Adipocyte (in vitro differentiated cells): ENCODE data around the gene RIPK1.
"Not testable (repeated sequence)": the region's sequence is repeated elsewhere in the genome, so short reads cannot be mapped to it uniquely, and the experiment has no call there.

Source experiments
- DNase-seq: peaks from one replicate; pipeline ENCODE4 v3.0.0-alpha.2; 2015; ENCODE audit warnings: low read depth
- H3K27me3 ChIP-seq: replicated peaks from 2 replicates; pipeline ENCODE4 v1.7.0; 2013; ENCODE audit warnings: mild to moderate bottlenecking, low read length, moderate library complexity; ENCODE audit not compliant: control insufficient read depth, insufficient read depth
- H3K36me3 ChIP-seq: 2 replicates; pipeline ENCODE4 v1.7.0; 2013; ENCODE audit warnings: low read length, mild to moderate bottlenecking, moderate library complexity; ENCODE audit not compliant: control insufficient read depth, insufficient read depth, severe bottlenecking
- H3K4me1 ChIP-seq: 2 replicates; pipeline ENCODE4 v1.7.0; 2013; ENCODE audit warnings: mild to moderate bottlenecking, low read length, moderate library complexity; ENCODE audit not compliant: control insufficient read depth, insufficient read depth
- H3K4me3 ChIP-seq: 2 replicates; pipeline ENCODE4 v1.7.0; 2013; ENCODE audit warnings: mild to moderate bottlenecking, low read length, moderate library complexity
- H3K9ac ChIP-seq: 2 replicates; pipeline ENCODE4 v1.7.0; 2013; ENCODE audit warnings: mild to moderate bottlenecking, low read length, moderate library complexity
- H3K9me3 ChIP-seq: 2 replicates; pipeline ENCODE4 v1.7.0; 2013; ENCODE audit warnings: mild to moderate bottlenecking, low read length, moderate library complexity; ENCODE audit not compliant: control insufficient read depth

RIPK1 gene

DNA sequence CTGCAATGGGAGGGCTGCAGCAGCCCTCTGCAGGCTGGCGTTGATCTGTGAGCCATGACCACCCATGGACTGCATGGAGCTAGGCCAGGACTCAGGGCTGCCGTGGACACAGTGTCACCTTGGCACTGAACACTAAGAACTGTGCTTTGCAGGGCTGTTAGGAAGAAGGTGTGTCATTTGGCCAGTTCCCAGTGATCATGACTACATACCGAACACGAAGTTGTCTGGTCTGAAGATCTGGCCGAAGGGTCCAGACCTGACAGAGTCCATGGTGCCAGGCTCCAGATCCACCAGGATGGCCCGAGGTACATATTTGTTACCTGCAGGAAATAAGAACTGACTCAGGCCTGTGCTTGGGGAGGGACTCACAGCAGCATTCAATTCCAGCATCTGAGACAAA, 87.1 kb downstream of the RIPK1 start:
- peaks cover 14% of the 10 kb centered on the region for H3K4me1 ChIP-seq
- not testable (repeated sequence) for H3K9me3 ChIP-seq, H3K9ac ChIP-seq, DNase-seq, H3K27me3 ChIP-seq
- H3K36me3 ChIP-seq: peaks cover 32% of the 10 kb centered on the region
- peak overlapping the region; percentile 91 for H3K4me3 ChIP-seq

DNA sequence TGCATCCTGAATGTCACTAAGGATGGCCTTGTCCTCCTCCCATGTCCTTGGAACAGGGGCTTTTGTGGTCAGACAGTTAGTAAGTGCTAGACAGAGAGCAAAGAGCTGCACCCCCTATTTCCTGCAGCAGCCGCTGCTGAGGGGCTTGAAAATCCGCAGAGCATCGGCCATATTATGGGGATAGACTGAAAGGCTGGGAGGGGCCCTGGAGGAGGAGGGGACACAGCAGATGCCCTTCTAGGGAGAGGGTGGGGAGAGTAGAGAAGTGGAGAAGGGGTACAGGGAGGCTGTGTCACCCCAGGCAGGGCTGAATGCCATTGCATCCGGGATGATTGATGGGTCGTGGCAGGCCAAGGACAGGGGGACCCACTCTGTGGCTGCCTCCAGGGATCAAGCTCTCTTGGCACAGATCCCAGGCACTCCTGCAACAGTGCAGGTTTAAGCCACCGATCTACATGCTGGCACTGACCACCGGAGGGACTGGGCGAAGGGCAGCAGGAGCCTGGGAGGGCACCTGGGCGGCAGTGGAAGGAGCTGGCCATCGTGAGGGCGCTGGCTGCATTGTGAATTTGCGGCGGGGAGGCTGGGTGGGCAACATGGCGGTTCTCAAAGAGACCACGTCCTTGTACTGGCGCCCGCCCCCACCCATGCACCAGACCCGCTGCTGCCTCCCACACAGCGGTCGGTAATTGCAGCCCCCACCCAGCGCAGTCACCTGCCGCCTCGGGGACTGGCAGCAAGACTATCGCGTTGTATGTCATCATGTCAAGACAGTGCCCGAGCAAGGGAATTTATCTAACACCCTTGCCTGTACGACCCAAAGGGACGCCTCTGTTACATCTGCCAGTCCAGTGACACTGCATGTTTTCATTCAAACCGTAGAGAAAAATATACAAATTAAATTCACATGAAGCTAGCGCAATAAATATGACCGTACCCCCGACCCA, 88.2 kb downstream of the RIPK1 start:
- Histone ChIP-seq H3K4me3 (peak overlapping the region; percentile 91), H3K4me1 (peaks cover 14% of the 10 kb centered on the region), H3K9ac (peak overlapping the region; percentile 92), H3K36me3 (peaks cover 30% of the 10 kb centered on the region)
- H3K27me3 ChIP-seq, H3K9me3 ChIP-seq: not testable (repeated sequence)
- peak; percentile 52 for DNase-seq

DNA sequence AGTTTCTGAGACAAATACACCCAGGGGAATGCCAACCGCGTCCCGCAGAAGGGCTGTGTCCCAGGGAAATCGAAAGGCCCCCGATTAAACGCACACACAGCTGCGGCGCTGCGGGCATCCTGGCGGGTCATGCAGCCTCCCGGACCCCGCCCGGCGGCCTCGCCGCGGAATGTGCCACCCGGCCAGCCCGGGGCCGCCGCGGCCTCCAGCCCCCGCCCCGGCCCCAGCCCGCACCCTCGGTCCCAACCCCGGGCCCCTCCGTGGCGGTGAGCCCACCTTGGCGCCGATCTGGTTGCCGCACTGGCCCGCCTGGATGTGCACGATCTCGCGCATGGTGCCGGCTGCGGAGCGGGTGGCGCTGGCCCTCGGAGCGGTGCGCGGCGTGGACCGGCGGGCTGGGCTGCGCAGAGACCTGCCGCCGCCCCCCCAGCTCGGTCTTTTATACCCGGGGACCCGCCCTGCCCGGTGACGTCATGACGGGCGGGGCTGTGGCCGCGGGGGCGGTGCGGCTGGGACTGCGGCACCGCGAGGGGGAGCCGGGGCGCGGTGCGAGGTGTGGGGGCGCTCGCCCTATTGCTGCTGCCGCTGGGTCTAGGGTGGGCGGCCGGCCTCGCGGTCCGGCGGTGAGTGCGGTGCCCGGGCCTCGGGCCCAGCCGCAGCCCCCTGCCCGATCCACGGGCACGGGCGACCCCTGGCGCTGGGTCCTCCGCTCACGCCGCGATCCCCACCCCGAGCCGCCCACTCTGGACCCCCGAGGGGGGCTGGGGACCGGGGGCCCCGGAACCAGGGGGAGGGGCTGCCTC, 89.0 kb downstream of the RIPK1 start, which contains the start of gene TUBB2A:
Gene TUBB2A (minus strand): TSS at position 414 of the 803 bp plus-strand sequence. CDS start 81 bp downstream, at position 333.
- Histone ChIP-seq H3K9ac (peak within 1 kb of the TSS; percentile 92), H3K4me3 (peak within 1 kb of the TSS; percentile 91), H3K9me3 (no peaks in the 10 kb centered on the region), H3K4me1 (peaks cover 14% of the 10 kb centered on the region), H3K36me3 (peaks cover 27% of the 10 kb centered on the region), H3K27me3 (no peaks in the 10 kb centered on the region)
- peak; percentile 95 for DNase-seq

DNA sequence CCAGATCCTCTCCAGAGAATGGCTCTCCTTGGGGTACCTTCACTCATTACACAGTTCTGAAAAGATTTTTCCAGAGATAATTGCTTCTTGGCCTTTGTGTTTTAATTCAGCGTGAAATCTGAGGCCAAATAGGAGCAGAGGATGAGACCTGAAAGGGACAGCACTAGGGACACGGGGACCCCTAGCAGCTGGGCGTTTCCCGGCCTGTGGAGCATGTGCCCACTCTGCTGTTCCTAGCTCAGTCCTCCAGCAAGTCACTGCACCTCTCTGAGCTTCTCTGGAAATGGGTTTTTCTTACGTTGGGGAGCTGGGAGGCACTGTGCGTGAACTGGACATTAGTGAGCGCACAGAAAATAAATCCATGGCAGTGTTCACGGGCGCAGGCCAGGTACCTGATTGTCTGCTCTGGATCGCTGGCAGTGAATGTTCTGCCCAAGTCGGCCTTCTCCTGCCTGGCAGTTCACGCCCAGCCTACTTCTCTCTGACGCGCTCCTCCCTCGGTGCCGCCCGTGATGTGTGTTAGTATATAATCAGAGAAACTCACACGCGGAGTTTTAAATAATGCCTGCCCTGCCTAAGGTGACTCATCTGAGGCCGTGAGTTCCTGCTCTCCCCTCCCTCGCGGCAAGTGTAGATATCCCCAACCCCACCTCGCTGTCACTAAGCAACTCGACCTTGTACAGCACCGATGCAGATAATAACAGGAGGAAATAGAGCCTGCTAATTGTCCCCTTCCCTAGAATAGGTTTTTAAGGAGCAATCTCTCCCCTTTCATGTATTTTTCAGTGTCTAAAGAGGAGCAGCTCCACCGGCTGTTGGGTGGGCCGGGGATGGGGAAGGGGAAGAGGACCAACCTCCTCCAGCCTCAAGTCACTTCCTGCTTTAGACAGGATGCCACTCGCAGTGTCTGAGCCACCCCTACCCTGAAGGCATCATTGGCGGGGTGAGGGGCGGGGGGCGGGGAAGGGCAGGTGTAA, 91.8 kb downstream of the RIPK1 start:
- no peak for DNase-seq
- Histone ChIP-seq H3K36me3 (peaks cover 8% of the 10 kb centered on the region), H3K9me3 (no peaks in the 10 kb centered on the region), H3K4me3 (no peak overlapping the region), H3K4me1 (peaks cover 19% of the 10 kb centered on the region), H3K27me3 (no peaks in the 10 kb centered on the region), H3K9ac (no peak overlapping the region)

DNA sequence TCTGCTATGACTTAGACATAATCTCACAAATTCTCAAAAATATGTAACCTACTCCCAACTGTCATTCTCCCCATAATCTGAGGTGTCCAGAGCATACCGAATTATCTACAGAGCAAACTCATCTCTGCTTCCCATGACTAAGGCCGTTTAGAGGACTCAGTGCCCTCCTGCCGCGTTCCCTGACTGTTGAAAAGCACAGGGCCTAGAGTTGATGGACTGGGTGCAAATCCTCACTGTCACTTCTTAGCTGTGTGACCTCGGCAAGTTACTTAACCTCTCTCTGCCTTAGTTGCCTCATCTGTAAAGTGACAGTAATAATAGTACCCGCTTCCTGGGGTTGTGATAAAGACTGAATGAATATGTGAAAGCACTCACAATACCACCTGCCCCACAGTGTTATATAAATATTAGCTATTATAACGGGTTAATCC, 93.8 kb downstream of the RIPK1 start:
- H3K36me3 ChIP-seq: no peaks in the 10 kb centered on the region
- H3K9ac ChIP-seq: peak overlapping the region; percentile 88
- H3K27me3 ChIP-seq: no peaks in the 10 kb centered on the region
- peak; percentile 28 for DNase-seq
- peak overlapping the region; percentile 84 for H3K4me3 ChIP-seq
- H3K9me3 ChIP-seq: no peaks in the 10 kb centered on the region
- H3K4me1 ChIP-seq: peaks cover 26% of the 10 kb centered on the region

DNA sequence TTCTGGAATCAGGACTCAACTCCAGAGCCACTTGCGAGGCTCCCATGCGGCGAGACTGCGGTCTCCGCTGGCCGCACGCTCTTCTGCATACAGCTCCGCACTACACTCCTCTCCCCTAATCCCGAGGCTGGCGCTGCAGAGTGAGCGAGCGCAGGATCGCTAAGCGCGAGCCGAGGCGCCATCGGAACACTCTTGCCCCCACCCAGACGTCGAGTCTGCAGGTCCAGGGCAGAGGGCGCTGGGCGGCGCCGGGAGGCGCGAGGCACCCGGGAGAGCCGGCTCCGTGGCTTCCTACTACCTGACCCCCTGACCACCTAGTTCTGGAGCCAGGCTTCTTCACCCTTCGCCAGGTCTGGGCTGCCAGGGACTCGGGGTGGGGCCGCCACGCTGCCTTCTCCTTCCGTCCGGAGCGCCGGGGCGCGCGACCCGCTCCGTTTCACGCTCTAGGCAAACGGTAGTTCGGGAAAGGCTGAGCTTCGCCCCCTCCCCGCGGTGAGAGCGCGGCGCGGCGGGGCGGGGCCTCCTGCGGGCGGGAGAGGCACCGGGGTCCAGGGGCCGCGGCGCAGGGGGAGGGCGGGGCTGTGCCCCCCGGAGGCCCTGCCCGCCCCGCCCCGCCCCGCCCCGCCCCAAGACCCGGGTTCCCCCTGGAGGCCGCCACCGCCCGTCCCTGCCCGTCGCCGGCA, 94.4 kb downstream of the RIPK1 start:
- DNase-seq: peak; percentile 88
- peak overlapping the region; percentile 84 for H3K4me3 ChIP-seq
- H3K4me1 ChIP-seq: peaks cover 26% of the 10 kb centered on the region

DNA sequence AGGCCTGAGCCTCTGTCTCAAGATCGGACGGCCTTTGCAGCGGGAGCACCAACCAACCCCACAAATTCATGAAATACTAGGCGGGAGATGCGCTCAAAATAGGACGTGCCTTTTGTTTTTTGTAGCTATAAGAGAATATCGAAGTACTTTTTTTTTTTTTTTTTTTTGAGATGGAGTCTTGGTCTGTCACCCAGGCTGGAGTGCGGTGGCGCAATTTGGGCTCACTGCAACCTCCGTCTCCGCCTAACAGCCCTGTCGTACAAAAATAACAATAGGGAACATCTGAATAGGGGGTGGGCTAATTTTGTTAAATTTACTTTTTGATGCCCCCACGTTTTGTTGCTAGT, 94.9 kb downstream of the RIPK1 start:
- H3K9me3 ChIP-seq: no peaks in the 10 kb centered on the region
- H3K4me1 ChIP-seq: peaks cover 25% of the 10 kb centered on the region
- H3K9ac ChIP-seq: peak overlapping the region; percentile 84
- no peaks in the 10 kb centered on the region for H3K36me3 ChIP-seq
- H3K27me3 ChIP-seq: no peaks in the 10 kb centered on the region
- DNase-seq: no peak
- H3K4me3 ChIP-seq: peak overlapping the region; percentile 75

More for the DNA sequence above, 94.4 kb downstream of the RIPK1 start:
- Histone ChIP-seq H3K9me3 (no peaks in the 10 kb centered on the region), H3K9ac (peak overlapping the region; percentile 88), H3K27me3 (no peaks in the 10 kb centered on the region), H3K36me3 (no peaks in the 10 kb centered on the region)

DNA sequence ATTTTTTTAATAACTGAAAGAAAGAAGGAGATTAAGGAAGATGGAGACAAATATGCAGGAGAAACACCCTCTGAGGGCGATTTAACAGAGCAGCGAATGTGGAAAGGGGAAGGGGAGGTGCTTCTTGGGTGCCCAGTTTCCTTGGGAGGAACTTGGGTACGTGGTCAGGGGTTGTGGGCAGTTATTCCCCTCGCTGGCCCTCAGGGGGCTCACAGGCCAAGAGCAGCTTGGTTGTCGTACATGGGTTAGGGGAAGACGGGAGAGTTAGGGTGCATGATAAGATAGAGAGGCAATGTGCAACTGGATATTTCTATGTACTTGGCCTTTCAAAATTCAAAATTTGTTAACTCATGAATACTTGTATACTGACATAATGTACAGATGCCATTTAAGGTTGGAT, 96.1 kb downstream of the RIPK1 start:
- peaks cover 20% of the 10 kb centered on the region for H3K4me1 ChIP-seq
- H3K36me3 ChIP-seq: no peaks in the 10 kb centered on the region
- no peak overlapping the region for H3K9ac ChIP-seq
- no peaks in the 10 kb centered on the region for H3K27me3 ChIP-seq
- H3K4me3 ChIP-seq: no peak overlapping the region
- no peaks in the 10 kb centered on the region for H3K9me3 ChIP-seq
- no peak for DNase-seq
